ENCODE data around the gene STRA8.

STRA8 gene

DNA sequence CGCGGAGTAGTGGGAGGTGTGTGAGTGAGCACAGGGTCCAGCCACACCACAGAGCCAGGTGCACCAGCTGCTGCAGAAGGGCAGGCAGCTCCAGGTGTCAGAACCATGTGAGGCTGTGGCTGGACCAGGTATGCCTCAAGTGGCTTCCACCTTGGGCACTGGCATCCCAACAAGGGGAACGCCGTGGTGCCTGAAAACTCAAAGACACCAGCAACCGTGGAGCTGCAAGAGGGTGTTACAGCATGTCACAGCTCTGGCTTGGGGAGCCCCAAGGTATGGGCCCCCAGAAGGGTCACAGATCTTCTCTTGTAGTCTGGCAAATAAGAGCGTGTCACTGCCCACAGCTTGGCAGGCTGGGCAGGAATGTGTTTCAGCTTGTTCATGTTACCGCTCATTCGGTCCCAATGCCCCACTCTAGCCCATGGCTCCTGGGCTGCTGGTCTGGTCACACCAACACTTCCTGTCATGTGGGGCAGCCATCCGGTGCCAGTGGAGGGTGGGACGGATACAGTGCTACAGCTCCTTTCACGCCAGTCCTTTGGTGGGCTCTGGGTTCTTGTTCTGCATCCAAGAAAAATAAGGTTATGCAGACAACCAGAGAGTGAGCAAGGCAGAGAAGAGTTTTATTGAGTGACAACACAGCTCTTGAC lies 29.8 kb downstream of the STRA8 start:
- in situ Hi-C loops (cut with HindIII; ENCODE audit: low sequenced_read_pairs), result no loop called here

DNA sequence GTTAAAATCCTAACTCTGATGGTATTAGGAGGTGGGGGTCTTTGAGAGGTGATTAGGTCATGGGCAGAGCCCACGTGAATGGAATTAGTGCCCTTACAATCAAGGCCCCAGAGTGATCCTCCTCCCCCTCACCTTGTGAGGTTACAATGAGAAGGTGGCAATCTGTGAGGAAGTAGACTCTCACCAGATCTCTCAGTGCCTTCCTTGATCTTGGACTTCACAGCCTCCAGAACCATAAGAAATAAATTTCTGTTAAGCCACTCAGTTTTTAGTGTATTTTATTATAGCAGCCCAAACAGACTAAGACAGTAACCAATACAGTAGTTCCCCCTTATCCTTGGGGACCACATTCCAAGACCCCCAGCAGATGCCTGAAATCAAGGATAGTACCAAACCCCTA lies 32.0 kb downstream of the STRA8 start:
- in situ Hi-C loops (cut with HindIII; ENCODE audit: low sequenced_read_pairs), result no loop called here

DNA sequence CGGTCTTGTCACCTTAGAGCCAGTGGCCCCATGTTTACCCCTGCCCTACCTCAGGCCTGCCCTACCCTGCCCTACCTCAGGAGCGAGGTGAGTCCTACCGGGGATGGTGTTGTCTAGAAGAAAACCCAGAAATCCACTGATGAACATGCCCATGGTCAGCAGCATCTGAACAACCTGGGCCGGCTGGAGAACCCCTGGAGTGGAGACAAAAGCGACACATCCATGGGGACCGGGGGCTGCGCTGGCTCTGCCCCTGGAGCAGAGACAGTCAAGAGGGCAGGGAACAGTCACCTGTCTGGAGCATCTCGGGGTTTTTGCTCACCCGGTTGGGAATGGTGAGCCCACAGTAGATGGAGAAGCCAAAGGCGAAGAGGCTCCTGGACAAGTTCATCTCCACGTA lies 36.3 kb downstream of the STRA8 start:
- in situ Hi-C loops (cut with HindIII; ENCODE audit: low sequenced_read_pairs), result no loop called here

DNA sequence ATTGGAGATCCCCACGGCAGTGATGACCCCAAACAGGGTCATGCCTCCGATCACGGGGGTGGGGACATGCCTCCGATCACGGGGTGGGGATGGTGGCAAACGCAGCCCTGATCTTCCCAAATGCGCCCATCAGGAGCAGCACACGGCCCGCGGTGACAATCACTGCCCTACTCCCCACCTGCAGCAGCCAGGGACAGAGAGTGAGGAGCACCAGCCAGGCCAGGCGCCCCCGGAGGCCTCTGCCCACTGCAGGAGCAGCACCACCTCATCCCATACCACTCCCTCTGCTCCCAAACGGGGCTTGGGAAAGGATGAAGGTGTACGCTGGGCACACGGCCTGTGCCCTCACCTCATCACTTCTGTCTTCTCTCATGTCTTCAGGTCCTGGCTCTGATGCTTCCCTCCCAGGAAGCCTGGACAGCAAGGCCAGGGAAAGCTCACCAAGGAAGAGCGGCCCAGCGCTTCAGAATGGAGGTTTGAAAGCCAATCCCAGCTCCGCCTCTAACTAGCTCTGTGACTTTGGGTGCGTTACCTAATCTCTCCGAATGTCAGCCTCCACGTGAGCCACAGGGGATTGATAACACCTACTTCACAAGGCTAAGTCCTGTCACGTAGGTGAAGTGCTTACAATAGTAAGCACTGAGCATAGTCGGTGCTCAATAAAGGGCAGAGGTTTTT lies 37.1 kb downstream of the STRA8 start:
- in situ Hi-C loops (cut with HindIII; ENCODE audit: low sequenced_read_pairs), result no loop called here

DNA sequence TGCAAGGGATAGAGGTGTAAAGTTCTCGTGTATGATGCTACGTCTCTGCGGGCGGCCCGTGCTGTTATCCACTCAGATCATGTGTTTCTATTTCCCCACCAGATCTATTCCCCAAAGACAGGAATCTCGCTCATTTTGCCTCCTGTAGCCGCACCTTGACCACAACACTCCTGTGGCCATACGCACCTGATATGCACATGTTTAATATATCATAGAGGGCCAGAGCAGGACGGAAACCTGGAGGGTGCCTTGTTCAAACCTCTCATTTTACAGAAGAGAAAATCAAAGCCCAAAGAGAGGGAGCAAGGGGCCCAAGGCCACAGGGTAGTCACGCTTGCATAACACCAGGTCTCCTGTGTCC lies 37.6 kb downstream of the STRA8 start:
- in situ Hi-C loops (cut with HindIII; ENCODE audit: low sequenced_read_pairs), result no loop called here

DNA sequence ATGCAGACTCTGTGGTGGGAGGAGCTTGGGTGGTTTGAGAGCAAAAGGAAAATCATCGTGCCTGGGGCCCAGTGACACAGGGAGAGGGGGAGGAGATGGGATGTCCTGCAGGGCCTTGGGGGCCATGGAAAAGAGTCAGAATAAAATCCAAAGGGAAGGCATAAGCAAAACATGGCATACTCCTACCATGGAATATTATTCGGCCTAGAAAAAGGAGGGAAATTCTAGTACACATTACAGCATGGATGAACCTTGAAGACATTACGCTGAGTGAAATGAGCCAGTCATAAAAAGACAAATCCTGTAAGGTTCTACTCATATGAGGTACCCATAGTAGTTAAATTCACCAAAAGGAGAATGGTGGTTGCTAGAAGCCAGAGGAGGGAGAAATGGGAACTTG lies 38.7 kb downstream of the STRA8 start:
- in situ Hi-C loops (cut with HindIII; ENCODE audit: low sequenced_read_pairs), result no loop called here

DNA sequence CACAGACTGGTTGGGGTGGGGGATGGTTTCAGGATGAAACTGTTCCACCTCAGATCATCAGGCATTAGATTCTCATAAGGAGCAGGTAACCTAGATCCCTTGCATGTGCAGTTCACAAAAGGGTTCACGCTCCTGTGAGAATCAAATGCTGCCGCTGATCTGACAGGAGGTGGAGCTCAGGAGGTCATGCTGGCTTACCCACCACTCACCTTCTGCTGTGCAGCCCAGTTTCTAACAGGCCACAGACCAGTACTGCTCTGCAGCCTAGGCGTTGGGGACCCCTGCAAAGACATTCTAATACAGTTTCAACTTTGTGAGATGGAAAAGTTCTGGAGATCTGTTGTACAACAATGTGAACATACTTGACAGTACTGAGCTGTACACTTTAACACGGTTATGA lies 39.9 kb downstream of the STRA8 start:
- in situ Hi-C loops (cut with HindIII; ENCODE audit: low sequenced_read_pairs), result no loop called here

DNA sequence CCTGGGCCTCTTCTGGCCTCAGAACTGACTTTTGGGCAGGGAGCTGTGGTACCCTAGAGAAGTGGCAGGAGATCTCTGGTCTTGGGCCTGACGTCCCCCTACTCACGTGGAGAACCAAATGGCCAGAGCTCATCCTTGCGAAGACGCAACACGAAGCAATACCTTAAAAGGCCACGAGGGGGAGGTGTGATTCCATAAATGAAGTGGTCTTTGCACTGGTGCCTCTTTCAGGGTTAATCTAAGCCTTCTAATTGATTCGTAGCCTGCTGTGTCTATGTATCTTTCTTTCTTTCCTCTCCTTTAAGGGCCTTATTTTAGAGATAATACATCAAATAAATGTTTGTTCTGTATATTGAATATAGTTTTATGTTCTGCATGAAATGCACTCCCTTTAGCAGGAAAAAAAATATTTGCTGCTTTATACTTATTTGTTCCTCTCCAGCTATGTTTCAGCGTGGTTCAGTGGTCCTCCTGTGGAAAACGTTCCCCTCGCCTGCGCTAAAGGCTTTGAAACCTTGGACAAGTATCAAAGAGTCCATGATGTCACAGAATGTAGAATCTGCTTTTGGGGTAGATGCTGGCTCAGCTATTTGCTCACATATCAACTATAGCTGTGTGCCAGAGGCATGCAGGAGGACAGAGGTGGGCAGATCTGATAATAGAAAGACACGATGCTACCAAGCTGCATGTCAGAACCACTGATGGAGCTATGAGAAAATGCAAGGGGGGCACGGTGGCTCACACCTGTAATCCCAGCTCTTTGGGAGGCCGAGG lies 41.0 kb downstream of the STRA8 start:
- in situ Hi-C loops (cut with HindIII; ENCODE audit: low sequenced_read_pairs), result no loop called here

DNA sequence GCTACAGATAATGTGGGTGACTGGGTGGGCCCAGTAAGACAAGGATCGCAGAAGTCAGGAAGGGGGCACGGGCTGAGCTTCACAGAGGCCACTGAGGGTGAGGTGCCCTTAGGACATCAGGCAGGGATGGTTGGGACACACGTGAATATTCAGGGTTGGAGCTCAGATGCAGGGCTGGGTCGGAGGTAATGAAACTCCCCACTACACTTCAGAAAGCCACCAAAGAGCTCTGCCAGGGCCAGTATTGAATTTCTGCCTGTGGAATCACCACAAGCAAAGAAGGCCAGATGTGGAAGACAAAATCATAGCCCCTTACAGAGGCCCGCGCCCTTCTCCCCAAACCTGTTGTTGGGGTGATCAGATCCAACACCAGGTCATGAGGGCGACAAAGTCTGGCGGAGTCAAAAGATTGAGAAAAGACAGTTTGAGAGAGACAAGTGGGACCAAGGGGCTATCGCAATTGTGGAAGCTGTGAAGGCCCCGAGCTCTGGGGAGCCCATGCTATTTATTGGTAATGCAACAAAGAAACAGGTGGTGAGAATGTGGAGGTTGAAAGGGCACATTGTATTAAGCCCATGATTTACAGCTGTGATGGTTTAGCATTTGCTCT lies 42.4 kb downstream of the STRA8 start:
- in situ Hi-C loops (cut with HindIII; ENCODE audit: low sequenced_read_pairs), result no loop called here

DNA sequence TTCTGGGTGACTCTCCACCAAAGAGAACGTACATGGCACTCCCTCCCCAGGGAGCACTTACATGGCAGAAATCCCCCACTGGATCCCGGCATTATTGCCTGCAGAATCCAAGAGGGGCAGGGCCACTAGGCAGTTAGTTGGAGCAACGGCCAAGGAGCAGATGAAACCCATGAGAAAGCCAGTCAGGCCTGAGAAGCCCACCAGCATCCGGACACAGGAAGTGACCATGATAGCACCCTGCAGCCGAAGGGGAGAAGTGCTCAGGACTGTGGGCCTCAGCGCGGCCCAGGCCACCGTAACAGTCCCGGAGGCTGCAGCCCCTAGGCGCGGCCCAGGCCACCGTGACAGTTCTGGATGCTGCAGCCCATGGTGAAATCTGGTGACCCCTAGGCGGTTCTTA lies 43.5 kb downstream of the STRA8 start:
- in situ Hi-C loops (cut with HindIII; ENCODE audit: low sequenced_read_pairs), result no loop called here

DNA sequence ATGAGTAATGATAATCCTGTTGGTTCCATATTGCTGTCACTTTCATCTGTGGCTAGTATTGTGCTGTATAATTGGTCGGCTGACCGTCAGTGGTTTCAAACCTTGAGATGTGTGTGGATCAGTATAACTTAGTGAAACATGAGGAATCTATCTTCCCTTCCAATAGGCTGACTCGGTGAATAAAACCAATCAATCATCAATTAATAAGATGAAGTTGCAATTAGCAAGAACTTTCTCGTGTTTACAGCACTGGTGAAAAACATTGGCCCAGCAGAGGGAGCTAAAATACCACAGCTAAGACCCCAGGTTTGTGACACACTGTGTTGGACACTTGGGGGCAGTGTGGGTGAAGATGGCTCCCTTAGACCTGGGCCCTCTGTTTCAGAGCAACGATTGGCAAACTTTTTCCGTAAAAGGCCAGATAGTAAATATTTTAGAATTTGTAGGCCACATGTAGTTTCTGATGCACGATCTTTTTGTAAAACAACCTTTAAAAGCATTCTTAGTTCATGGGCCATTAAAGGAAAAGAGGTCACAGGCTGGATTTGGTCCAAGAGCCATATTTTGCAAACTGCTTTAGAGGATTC lies 47.8 kb downstream of the STRA8 start:
- in situ Hi-C loops (cut with HindIII; ENCODE audit: low sequenced_read_pairs), result no loop called here

DNA sequence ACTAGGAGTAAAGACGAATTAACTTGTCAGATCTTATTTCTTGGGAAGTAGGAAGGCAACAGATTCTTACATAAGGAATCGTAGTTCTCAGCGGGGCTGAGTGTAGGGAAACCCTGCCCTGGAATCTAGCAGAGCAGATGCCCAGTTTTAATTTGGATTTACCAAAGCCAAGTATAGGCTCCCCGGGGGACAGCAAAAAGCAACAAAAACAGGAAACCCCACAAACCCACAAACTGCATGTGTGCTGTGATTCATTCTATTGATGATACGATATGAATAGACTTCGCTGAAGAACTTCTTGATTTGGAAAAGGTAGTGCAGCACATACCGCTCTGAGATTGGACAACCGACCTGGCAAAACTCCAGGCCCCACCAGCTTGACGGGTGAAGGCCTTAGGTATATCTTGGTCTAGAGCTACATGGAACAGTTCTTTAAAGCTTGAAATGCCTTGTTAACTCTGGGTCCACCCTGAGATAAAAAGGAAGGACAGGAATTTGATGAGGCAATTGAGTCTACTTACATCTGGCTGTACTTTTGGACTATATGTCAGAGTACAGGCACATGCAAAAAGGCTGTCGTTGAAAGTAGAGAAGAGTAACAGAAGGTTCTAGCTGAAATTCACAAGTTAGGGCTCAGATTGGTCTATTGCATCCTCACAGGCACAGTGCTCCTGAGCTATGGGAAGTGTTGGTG lies 49.1 kb downstream of the STRA8 start:
- in situ Hi-C loops (cut with HindIII; ENCODE audit: low sequenced_read_pairs), result no loop called here

DNA sequence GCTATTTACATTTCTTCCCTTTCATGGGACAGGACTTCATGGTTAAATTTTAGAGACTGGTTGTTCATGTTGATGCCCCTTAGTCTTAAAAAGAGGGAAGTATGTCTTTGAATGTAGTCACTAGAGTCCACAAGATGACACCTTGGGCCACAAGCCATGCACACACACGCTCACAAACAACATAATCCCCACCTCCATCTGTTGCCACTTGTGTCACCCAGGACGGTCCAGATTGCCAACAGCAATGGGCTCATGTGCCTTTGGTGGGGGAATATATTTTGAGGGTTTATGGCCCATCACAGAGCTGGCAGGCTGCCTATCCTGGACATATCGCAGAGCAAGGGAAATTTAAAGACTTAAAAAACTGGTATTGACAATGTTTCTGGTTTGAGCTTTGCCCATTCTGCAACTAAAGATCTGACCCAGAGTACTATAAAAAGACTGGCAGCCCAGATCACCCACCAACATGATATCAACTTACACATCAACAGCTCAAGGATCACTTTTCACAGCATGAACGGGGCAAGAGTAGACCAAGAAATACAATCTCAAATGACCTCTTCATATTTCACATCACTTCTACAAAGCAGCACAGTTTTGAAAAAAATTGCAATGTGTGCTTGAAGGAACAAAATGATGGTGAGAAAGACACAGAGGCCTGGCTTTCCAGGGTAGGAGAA lies 50.5 kb downstream of the STRA8 start:
- in situ Hi-C loops (cut with HindIII; ENCODE audit: low sequenced_read_pairs), result no loop called here

DNA sequence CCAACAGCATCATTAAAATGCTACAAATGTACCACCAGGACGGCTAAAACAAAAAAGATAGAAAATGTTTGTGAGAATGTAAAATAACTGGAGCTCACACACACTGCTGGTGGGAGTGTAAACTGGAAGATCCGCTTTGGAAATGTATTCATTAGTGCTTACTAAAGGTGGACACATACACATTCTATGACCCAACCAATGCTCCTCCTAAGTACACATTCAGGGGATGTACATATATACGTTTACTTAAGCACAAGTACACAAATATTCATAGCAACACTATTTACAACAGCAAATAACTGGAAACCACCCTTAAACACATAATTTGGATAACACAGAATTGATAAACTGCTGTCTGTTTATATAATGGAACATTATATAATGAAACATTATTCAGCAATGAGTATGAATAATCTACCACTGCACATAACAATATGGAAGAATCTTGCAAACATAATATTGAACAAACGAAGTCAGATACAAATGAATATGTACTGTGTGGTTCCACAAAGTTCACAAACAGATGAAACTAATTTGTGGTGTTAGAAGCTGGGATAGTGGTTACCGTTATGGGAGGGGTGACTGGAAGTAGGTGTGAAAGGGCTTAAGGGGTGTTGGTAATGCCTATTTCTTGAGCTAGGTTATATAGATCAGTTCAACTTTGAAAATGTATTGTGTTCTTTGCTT lies 52.1 kb downstream of the STRA8 start:
- in situ Hi-C loops (cut with HindIII; ENCODE audit: low sequenced_read_pairs), result no loop called here

DNA sequence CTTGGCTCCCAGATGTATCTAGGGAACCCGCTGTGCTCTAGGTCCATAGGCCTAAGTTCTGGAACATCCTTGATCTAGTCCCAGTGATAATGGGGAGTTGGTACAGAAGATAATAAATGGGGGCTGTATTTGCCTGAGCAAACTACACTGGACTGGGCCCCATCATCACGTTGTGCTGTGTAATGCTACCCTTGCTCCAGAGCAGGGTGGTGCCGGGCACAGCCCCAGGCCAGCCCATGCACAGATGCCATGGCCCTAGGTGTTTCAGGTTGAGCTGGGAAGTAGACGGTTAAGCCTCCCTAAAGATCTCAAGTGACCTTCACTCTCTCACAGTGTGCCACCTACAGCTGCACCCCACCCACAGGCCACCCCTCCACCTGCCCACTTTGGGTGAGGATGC lies 53.2 kb downstream of the STRA8 start:
- in situ Hi-C loops (cut with HindIII; ENCODE audit: low sequenced_read_pairs), result no loop called here

DNA sequence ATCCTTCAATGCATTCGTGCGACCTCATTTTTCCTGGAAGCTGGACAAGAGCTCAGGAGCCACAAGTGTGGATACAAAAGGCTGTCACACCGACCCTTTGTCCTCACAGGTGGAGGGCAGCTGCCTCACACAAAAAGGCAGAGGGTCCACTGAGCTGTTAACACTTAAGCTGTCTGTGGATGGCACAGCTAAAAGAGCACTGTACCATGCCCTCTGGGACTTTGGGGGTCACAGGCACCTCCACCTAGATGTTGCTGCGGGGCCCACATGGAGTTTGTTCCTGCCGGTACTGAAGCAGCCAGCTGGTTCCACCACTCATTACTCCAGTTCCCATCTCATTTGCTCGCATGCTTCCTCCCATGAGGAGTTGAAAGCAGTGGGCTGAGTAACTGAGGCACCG lies 57.0 kb downstream of the STRA8 start:
- in situ Hi-C loops (cut with HindIII; ENCODE audit: low sequenced_read_pairs), result no loop called here

DNA sequence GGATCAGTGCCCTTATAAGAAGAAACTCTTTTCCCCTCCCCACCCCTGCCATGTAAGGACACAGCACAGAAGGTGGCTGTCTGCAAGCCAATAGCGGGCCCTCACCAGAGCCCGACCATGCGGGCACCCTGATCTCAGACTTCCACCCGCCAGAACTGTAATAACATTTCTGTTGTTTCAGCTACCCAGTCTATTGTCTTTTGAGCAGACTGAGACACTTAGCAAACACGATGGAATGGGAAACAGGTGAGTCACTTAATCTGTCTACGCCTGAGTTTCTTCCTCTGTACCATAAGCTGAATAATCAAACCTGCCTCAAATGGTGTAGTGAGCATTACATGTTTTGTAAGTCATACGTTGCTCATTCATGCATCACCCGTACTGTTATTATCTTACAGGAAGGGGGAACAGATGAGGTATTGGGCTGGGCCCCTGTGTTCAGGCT lies 58.2 kb downstream of the STRA8 start:
- in situ Hi-C loops (cut with HindIII; ENCODE audit: low sequenced_read_pairs), result no loop called here

DNA sequence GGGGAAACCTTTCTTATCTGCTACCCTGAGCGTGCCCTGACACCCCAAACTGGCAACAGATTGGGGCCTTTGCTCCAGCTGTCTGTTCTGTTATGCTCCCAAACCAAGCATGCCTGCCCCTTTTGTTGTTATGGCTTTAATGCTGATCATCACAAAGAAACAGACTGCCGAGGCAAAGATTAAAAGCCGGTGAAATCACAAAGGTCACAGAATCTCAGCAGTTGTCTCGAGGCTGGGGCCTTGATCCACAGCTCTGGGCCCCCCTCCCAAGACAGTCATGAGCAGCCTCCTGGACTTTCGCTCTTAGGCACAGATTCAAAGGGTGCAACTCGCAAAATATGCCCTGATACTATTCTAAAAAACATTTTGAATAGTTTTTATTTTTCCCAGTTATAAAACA lies 65.6 kb downstream of the STRA8 start:
- in situ Hi-C loops (cut with HindIII; ENCODE audit: low sequenced_read_pairs), result no loop called here

DNA sequence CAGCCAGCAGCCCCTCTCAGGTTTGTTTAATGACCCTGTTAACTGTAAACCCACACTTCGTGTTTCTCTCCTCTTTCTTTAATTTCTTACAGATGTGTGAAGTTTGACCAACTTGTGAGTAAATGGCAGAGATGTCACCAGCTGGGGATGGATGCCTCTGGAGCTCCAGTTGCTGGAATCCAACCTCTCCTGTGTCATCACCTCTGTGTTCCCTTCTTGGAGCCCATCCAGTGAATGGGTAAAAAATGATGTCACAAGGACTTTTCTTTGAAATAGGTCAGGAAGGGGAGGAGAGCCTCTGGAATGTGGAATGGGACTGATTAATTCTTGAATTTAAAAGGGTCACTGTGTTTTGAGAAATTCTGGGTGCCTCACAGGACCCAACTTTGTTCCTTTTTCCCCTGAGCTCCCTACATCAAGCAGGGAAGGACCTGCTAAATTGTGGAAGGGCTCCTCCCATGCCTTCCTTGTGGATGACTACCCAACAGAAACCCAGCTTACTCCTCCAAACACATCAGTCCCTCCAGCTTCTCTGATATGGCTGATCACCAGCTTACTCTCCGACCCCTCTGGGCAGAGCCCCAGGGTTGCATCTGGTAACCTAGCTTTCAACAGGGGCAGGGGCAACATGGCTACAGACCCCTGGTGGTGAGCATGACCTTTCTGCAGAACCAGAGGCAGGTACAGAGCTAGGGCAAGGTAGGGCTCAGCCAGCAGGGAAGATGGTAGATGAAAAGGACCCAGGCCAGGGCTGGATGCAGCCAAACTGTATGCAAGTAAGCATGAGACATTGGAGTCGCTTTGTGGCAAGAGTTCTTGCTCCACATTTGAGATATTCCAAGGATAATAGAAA lies 67.5 kb downstream of the STRA8 start:
- in situ Hi-C loops (cut with HindIII; ENCODE audit: low sequenced_read_pairs), result no loop called here

Data from DLD1 (cell line).